Activated naive CD8-positive, alpha-beta T cell treated with anti-CD3 and anti-CD28 coated beads for 36 hours (primary cell): ENCODE results near the gene TRMT2A. TPM values are rescaled to one million over a fixed set of nuclear protein-coding genes. Genes with fewer than 3 reads are reported as not detected.

Experiments used
- DNase-seq: peaks from one replicate; pipeline ENCODE4 v3.0.0; 2021
- H3K27ac Mint-ChIP-seq: one replicate; pipeline ENCODE4 v1.8.0; 2022; ENCODE audit warnings: mild to moderate bottlenecking, moderate library complexity, mixed read lengths
- H3K27me3 Mint-ChIP-seq: one replicate; pipeline ENCODE4 v1.8.0; 2022; ENCODE audit warnings: mild to moderate bottlenecking, mixed read lengths
- H3K36me3 Mint-ChIP-seq: one replicate; pipeline ENCODE4 v1.8.0; 2021; ENCODE audit warnings: mild to moderate bottlenecking, mixed read lengths
- H3K4me1 Mint-ChIP-seq: one replicate; pipeline ENCODE4 v1.8.0; 2021; ENCODE audit warnings: mixed read lengths
- H3K4me3 Mint-ChIP-seq: one replicate; pipeline ENCODE4 v1.8.0; 2022; ENCODE audit warnings: mild to moderate bottlenecking, moderate library complexity, mixed read lengths
- H3K9me3 Mint-ChIP-seq: one replicate; pipeline ENCODE4 v1.8.0; 2022; ENCODE audit warnings: mixed read lengths
- total RNA-seq, 2 experiments: library from RNA; stranded (reverse); gene quantifications; one replicate each; pipeline ENCODE4 v1.2.3, GENCODE V29; 2021

The TRMT2A gene
- total RNA-seq, 2 experiments from 2014 or later: 124 to 139 TPM

GRCh38 chr22:20096574-20097420 is 20.2 kb downstream of the TRMT2A start:
- Mint-ChIP-seq H3K9me3 (peaks cover 8% of the 10 kb centered on the region), H3K4me1 (peaks cover 76% of the 10 kb centered on the region), H3K27ac (no peak overlapping the region), H3K36me3 (peaks cover 76% of the 10 kb centered on the region), H3K27me3 (no peaks in the 10 kb centered on the region), H3K4me3 (no peak overlapping the region)
- no peak for DNase-seq

- H3K4me1 Mint-ChIP-seq: peaks cover 73% of the 10 kb centered on the region
- peaks cover 8% of the 10 kb centered on the region for H3K9me3 Mint-ChIP-seq
- peaks cover 82% of the 10 kb centered on the region for H3K36me3 Mint-ChIP-seq
- peak overlapping the region; percentile 81 for H3K27ac Mint-ChIP-seq
- H3K4me3 Mint-ChIP-seq: peak overlapping the region; percentile 15
- H3K27me3 Mint-ChIP-seq: no peaks in the 10 kb centered on the region
- DNase-seq: peak; percentile 50
Observed at GRCh38 chr22:20095521-20095920, 21.5 kb downstream of the TRMT2A start.

GRCh38 chr22:20094197-20094807 is 22.7 kb downstream of the TRMT2A start:
- H3K36me3 Mint-ChIP-seq: peaks cover 79% of the 10 kb centered on the region
- DNase-seq: no peak
- no peaks in the 10 kb centered on the region for H3K27me3 Mint-ChIP-seq
- H3K4me3 Mint-ChIP-seq: no peak overlapping the region
- H3K27ac Mint-ChIP-seq: peak overlapping the region; percentile 15
- H3K4me1 Mint-ChIP-seq: peaks cover 62% of the 10 kb centered on the region
- H3K9me3 Mint-ChIP-seq: peaks cover 8% of the 10 kb centered on the region

- Mint-ChIP-seq H3K4me3 (no peak overlapping the region), H3K36me3 (peaks cover 76% of the 10 kb centered on the region), H3K27ac (peak overlapping the region; percentile 15), H3K4me1 (peaks cover 55% of the 10 kb centered on the region), H3K9me3 (peaks cover 8% of the 10 kb centered on the region), H3K27me3 (no peaks in the 10 kb centered on the region)
- no peak for DNase-seq
Observed at GRCh38 chr22:20093418-20094196, 23.4 kb downstream of the TRMT2A start.

- Mint-ChIP-seq H3K4me3 (no peak overlapping the region), H3K27ac (peak overlapping the region; percentile 73), H3K9me3 (peaks cover 7% of the 10 kb centered on the region), H3K27me3 (no peaks in the 10 kb centered on the region), H3K4me1 (peaks cover 53% of the 10 kb centered on the region), H3K36me3 (peaks cover 72% of the 10 kb centered on the region)
- no peak for DNase-seq
Observed at GRCh38 chr22:20092477-20092854, 24.6 kb downstream of the TRMT2A start.

- Mint-ChIP-seq H3K27me3 (no peaks in the 10 kb centered on the region), H3K9me3 (peaks cover 3% of the 10 kb centered on the region), H3K27ac (peak overlapping the region; percentile 58), H3K4me3 (no peak overlapping the region), H3K4me1 (peaks cover 48% of the 10 kb centered on the region), H3K36me3 (peaks cover 72% of the 10 kb centered on the region)
- no peak for DNase-seq
Observed at GRCh38 chr22:20091690-20092476, 25.1 kb downstream of the TRMT2A start.

GRCh38 chr22:20090730-20091240 is 26.2 kb downstream of the TRMT2A start:
- H3K36me3 Mint-ChIP-seq: peaks cover 70% of the 10 kb centered on the region
- H3K4me1 Mint-ChIP-seq: peaks cover 43% of the 10 kb centered on the region
- no peaks in the 10 kb centered on the region for H3K27me3 Mint-ChIP-seq
- peak overlapping the region; percentile 47 for H3K27ac Mint-ChIP-seq
- no peak overlapping the region for H3K4me3 Mint-ChIP-seq
- DNase-seq: no peak
- H3K9me3 Mint-ChIP-seq: no peaks in the 10 kb centered on the region

- no peaks in the 10 kb centered on the region for H3K27me3 Mint-ChIP-seq
- no peak overlapping the region for H3K4me3 Mint-ChIP-seq
- H3K27ac Mint-ChIP-seq: no peak overlapping the region
- peaks cover 37% of the 10 kb centered on the region for H3K4me1 Mint-ChIP-seq
- H3K36me3 Mint-ChIP-seq: peaks cover 64% of the 10 kb centered on the region
- H3K9me3 Mint-ChIP-seq: no peaks in the 10 kb centered on the region
- no peak for DNase-seq
Observed at GRCh38 chr22:20089977-20090729, 26.9 kb downstream of the TRMT2A start.

- Mint-ChIP-seq H3K9me3 (no peaks in the 10 kb centered on the region), H3K27me3 (no peaks in the 10 kb centered on the region), H3K4me1 (peaks cover 36% of the 10 kb centered on the region), H3K4me3 (no peak overlapping the region), H3K36me3 (peaks cover 58% of the 10 kb centered on the region), H3K27ac (peak overlapping the region; percentile 40)
- no peak for DNase-seq
Observed at GRCh38 chr22:20089226-20089976, 27.6 kb downstream of the TRMT2A start.

GRCh38 chr22:20088263-20088648 is 28.8 kb downstream of the TRMT2A start:
- Mint-ChIP-seq H3K9me3 (no peaks in the 10 kb centered on the region), H3K27ac (no peak overlapping the region), H3K4me3 (no peak overlapping the region), H3K27me3 (no peaks in the 10 kb centered on the region), H3K4me1 (peaks cover 38% of the 10 kb centered on the region), H3K36me3 (peaks cover 57% of the 10 kb centered on the region)
- DNase-seq: no peak

- no peak for DNase-seq
- H3K4me3 Mint-ChIP-seq: no peak overlapping the region
- H3K9me3 Mint-ChIP-seq: no peaks in the 10 kb centered on the region
- H3K36me3 Mint-ChIP-seq: peaks cover 55% of the 10 kb centered on the region
- H3K4me1 Mint-ChIP-seq: peaks cover 44% of the 10 kb centered on the region
- peak overlapping the region; percentile 2 for H3K27ac Mint-ChIP-seq
- no peaks in the 10 kb centered on the region for H3K27me3 Mint-ChIP-seq
Observed at GRCh38 chr22:20087319-20088262, 29.4 kb downstream of the TRMT2A start.

GRCh38 chr22:20086763-20087162 is 30.3 kb downstream of the TRMT2A start:
- H3K27me3 Mint-ChIP-seq: no peaks in the 10 kb centered on the region
- H3K27ac Mint-ChIP-seq: no peak overlapping the region
- H3K9me3 Mint-ChIP-seq: no peaks in the 10 kb centered on the region
- H3K4me1 Mint-ChIP-seq: peaks cover 43% of the 10 kb centered on the region
- no peak overlapping the region for H3K4me3 Mint-ChIP-seq
- peaks cover 52% of the 10 kb centered on the region for H3K36me3 Mint-ChIP-seq
- no peak for DNase-seq
